Epithelial cell of proximal tubule (primary cell): ENCODE data around the gene SCNN1B. TPM values are rescaled to one million over a fixed set of nuclear protein-coding genes. Genes with fewer than 3 reads are reported as not detected.

Source experiments
- DNase-seq: peaks from one replicate; pipeline ENCODE4 v3.0.0-alpha.2; 2011; ENCODE audit warnings: low read depth
- H3K4me3 ChIP-seq: 2 replicates; pipeline ENCODE4 v1.5.1; 2011; ENCODE audit warnings: low read depth, mild to moderate bottlenecking, low read length
- CTCF ChIP-seq: conservative IDR thresholded peaks from 2 replicates; pipeline ENCODE4 v1.5.1; 2012; ENCODE audit warnings: low read depth, mild to moderate bottlenecking, low read length
- total RNA-seq: library from RNA; depleted of rRNA; stranded (reverse); fragments of >200 nt; gene quantifications from 2 replicates; pipeline ENCODE4 v1.2.3, GENCODE V29; 2015

Gene SCNN1B
- total RNA-seq, 1 donor from 2014 or later, result 0.17 TPM

GRCh38 chr16:23310744-23311143 is 8.6 kb downstream of the SCNN1B start:
- no peak overlapping the region for H3K4me3 ChIP-seq
- no peak for DNase-seq
- TF ChIP-seq CTCF, result no peak

GRCh38 chr16:23316232-23316631 is 14.1 kb downstream of the SCNN1B start:
- no peak overlapping the region for H3K4me3 ChIP-seq
- no peak for TF ChIP-seq CTCF
- DNase-seq, result no peak

GRCh38 chr16:23316634-23317265 is 14.6 kb downstream of the SCNN1B start:
- no peak for TF ChIP-seq CTCF
- H3K4me3 ChIP-seq, result no peak overlapping the region
- no peak for DNase-seq

DNA sequence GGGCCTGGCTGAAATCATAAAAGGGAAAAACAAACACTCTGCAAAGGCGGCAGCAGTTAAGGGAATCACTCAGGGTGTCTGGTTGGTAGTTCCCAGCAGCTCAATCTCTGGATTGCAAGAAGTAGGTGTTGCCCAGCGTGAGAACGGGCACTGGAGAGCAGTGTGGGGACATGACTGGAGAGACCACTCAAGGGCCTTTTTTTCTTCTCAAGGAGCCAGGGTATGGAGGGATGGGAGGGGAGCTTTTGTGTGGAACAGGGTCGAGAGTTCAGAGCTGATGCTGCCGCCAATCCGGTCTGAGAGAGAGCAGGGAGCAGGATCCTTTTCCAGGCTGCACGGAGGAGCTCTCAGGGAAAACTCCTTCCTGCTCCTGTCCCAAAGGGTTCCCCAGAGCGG is 15.2 kb downstream of the SCNN1B start:
- no peak overlapping the region for H3K4me3 ChIP-seq
- TF ChIP-seq CTCF, result no peak
- no peak for DNase-seq

DNA sequence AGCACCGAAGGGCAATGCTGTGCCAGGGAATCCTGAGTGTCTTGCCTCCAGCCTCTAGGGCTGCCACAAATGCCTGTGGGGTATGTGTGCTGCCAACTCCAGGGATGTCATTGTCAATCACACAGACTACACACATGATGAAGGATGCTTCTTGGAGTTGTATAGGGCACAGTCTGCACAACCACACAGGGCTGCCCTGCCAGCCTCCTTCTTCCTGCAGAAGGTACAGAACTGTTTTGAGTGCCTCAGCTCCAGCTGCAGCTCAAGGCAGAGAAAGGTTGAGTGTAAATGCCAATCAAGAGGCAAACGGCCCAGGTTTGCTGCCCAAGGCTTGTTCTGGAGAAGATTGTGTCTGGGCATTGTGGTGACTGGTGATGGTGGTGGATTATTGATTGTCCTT is 15.6 kb downstream of the SCNN1B start:
- DNase-seq, result no peak
- TF ChIP-seq CTCF, result no peak
- H3K4me3 ChIP-seq, result no peak overlapping the region

DNA sequence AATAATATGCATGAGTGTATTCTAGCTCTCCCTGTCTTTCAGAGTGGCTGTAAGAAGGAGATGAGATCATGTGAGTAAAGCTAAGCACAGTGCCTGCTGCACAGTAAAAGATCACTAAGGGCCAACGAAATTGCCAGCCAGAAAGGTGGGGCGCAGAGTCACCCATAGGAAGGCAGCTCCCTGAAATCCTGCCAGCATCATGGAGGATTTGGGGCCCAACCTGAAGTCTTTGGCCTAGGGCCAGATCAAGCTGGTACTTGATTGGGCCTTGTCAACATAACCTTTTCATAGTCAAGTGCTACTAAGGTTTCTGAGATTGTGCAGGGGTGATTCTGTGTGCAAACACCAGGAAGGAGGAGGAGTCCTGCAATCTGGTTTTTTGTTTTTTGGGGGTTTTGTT is 16.5 kb downstream of the SCNN1B start:
- no peak for TF ChIP-seq CTCF
- no peak for DNase-seq
- no peak overlapping the region for H3K4me3 ChIP-seq

DNA sequence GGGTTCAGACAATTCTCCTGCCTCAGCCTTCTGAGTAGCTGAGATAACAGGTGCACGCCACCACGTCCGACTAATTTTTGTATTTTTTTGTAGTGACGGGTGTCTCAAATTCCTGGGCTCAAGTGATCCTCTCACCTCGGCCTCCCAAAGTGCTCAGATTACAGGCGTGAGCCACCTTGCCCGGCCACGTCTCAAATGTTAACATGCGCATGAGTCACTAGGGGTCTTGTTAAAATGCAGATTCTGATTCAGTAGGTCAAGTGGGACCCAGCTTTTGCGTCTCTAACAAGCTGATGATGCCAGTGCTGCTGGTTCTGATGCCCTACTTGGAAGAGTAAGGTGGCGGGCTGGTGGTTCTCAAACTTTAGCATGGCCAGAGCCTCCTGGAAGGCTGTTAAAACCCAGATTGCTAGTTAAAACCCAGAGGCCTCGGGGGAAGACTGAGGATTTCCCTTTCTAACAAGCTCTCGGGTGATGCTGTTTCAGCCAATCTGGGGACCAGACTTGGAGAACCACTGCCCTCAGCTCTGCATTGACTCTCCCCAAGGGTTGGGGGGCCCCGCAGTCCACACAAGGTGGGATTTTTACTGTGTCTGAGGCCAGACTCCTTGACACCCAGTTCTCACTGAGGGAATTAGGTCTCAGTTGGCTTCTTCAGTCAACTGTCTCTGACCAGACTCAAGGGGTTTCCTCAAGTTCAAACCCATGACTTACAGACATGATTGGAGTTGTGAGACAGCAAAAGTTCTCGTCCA is 17.9 kb downstream of the SCNN1B start:
- no peak for TF ChIP-seq CTCF
- DNase-seq, result no peak
- H3K4me3 ChIP-seq, result no peak overlapping the region
